A549 (cell line): ENCODE measurements around the gene LYPLAL1. TPM values are rescaled to one million over a fixed set of nuclear protein-coding genes. Genes with fewer than 3 reads are reported as not detected.

Source experiments
- ATAC-seq, 2 experiments: fragments of 200-7000 bp in 1 of 2; fragments of >200 bp in 1 of 2; cut with Nextera tagmentation in 1 of 2; cut with Tn5 transposase in 1 of 2; 3 replicates each; pipeline versions ENCODE4 v1.8.0 to v1.9.1; 2018 to 2020; ENCODE audit warnings: mild to moderate bottlenecking in 1 of 2, moderate library complexity in 1 of 2
- CTCF ChIA-PET: fragments of 300-600 bp; sonication (Branson Sonifier 250); formaldehyde crosslinking; extraction: SDS; loops from one replicate; lab custom pipeline; 2021; ENCODE audit warnings: antibody characterized with exemption, inconsistent platforms; lab: Yijun Ruan, JAX
- POLR2A ChIA-PET: fragments of 350-600 bp; formaldehyde crosslinking; extraction: SDS; loops from one replicate; lab custom pipeline; 2021; ENCODE audit warnings: antibody characterized with exemption, inconsistent platforms; lab: Yijun Ruan, JAX
- DNase-seq, 2 experiments: peaks; one replicate each; pipeline versions ENCODE4 v3.0.0 to v3.0.0-alpha.2; 2011 to 2016; ENCODE audit warnings: low read depth in 1 of 2, low spot score in 1 of 2
- FAIRE-seq: peaks from 2 replicates; lab custom pipeline; 2011; peaks lifted over from hg19 to GRCh38; lab: Jason Lieb, UNC
- H3K27ac ChIP-seq, 2 experiments: fragments of >200 bp; sonication (Bioruptor Twin); formaldehyde crosslinking; 3 replicates each; pipeline ENCODE4 v1.5.1; 2016 to 2017
- H3K4me1 ChIP-seq: fragments of >200 bp; sonication (Bioruptor Twin); formaldehyde crosslinking; 3 replicates; pipeline ENCODE4 v1.6.1; 2016
- H3K4me2 ChIP-seq: fragments of >200 bp; sonication (Bioruptor Twin); formaldehyde crosslinking; 3 replicates; pipeline ENCODE4 v1.6.1; 2016
- H3K4me3 ChIP-seq: fragments of >200 bp; sonication (Bioruptor Twin); formaldehyde crosslinking; 3 replicates; pipeline ENCODE4 v1.5.1; 2016
- H3K9me3 ChIP-seq: fragments of >200 bp; sonication (Bioruptor Twin); formaldehyde crosslinking; 3 replicates; pipeline ENCODE4 v1.6.1; 2016
- BHLHE40 ChIP-seq: IDR thresholded peaks from 2 replicates; pipeline ENCODE4 v1.6.1; 2012; ENCODE audit warnings: low read depth, low read length, inconsistent platforms
- CBX2 ChIP-seq: fragments of 200-600 bp; sonication (generic); IDR thresholded peaks from 2 replicates; pipeline ENCODE4 v1.6.1; 2016; ENCODE audit warnings: low read depth, mild to moderate bottlenecking, borderline replicate concordance
- CHD4 ChIP-seq: fragments of 200-600 bp; sonication (generic); IDR thresholded peaks from 2 replicates; pipeline ENCODE4 v1.6.1; 2016; ENCODE audit warnings: antibody characterized with exemption, mild to moderate bottlenecking, borderline replicate concordance
- ELK1 ChIP-seq: fragments of 150-350 bp; IDR thresholded peaks from 2 replicates; pipeline ENCODE4 v1.6.1; 2014; ENCODE audit warnings: low read depth, mild to moderate bottlenecking, low read length
- EP300 ChIP-seq, 2 experiments: fragments of >200 bp; sonication (Bioruptor Twin); formaldehyde crosslinking; IDR thresholded peaks; 2 replicates in 1 of 2; 3 replicates in 1 of 2; pipeline ENCODE4 v1.6.1; 2016 to 2017
- HES2 ChIP-seq: fragments of >200 bp; sonication (Bioruptor Twin); formaldehyde crosslinking; IDR thresholded peaks from 2 replicates; pipeline ENCODE4 v1.6.1; 2016
- HOXB13 ChIP-seq: fragments of 250-450 bp; sonication (Bioruptor Pico); IDR thresholded peaks from 2 replicates; pipeline ENCODE4 v1.5.0; 2020; ENCODE audit warnings: low read depth, mild to moderate bottlenecking, moderate library complexity
- HOXB5 ChIP-seq: fragments of 250-450 bp; sonication (Bioruptor Pico); IDR thresholded peaks from 2 replicates; pipeline ENCODE4 v1.5.0; 2020; ENCODE audit warnings: mild to moderate bottlenecking, moderate library complexity
- JUN ChIP-seq, 2 experiments: fragments of >200 bp; sonication (Bioruptor Twin); formaldehyde crosslinking; IDR thresholded peaks; 2 replicates in 1 of 2; 3 replicates in 1 of 2; pipeline ENCODE4 v1.6.1; 2016 to 2017
- KDM1A ChIP-seq: fragments of 200-600 bp; sonication (generic); IDR thresholded peaks from 2 replicates; pipeline ENCODE4 v1.6.1; 2016; ENCODE audit warnings: low read depth, mild to moderate bottlenecking
- MAFK ChIP-seq: fragments of 450-650 bp; IDR thresholded peaks from 2 replicates; pipeline ENCODE4 v1.6.1; 2014; ENCODE audit not compliant: partially characterized antibody
- MYC ChIP-seq: IDR thresholded peaks from 2 replicates; pipeline ENCODE4 v1.6.1; 2012; ENCODE audit warnings: mild to moderate bottlenecking, inconsistent platforms, low read length, improper control_type of control experiment, borderline replicate concordance
- NR3C1 ChIP-seq: fragments of >200 bp; sonication (Bioruptor Twin); formaldehyde crosslinking; IDR thresholded peaks from 3 replicates; pipeline ENCODE4 v1.6.1; 2017
- PHF8 ChIP-seq: fragments of 200-600 bp; sonication (generic); IDR thresholded peaks from 2 replicates; pipeline ENCODE4 v1.6.1; 2016; ENCODE audit warnings: low read depth, mild to moderate bottlenecking, antibody characterized with exemption, moderate library complexity, borderline replicate concordance
- RARB ChIP-seq: fragments of 250-450 bp; sonication (Bioruptor Pico); IDR thresholded peaks from 2 replicates; pipeline ENCODE4 v1.8.0; 2021; ENCODE audit warnings: mild to moderate bottlenecking, moderate library complexity
- SMC3 ChIP-seq: fragments of >200 bp; sonication (Bioruptor Twin); formaldehyde crosslinking; IDR thresholded peaks from 3 replicates; pipeline ENCODE4 v1.6.1; 2018; ENCODE audit warnings: inconsistent platforms
- TP53 ChIP-seq: fragments of 250-450 bp; sonication (Bioruptor Pico); IDR thresholded peaks from 2 replicates; pipeline ENCODE4 v1.5.0; 2021; ENCODE audit warnings: mild to moderate bottlenecking, moderate library complexity
- USF2 ChIP-seq: fragments of 450-650 bp; IDR thresholded peaks from 2 replicates; pipeline ENCODE4 v1.6.1; 2014; ENCODE audit warnings: antibody characterized with exemption
- ZNF302 ChIP-seq: fragments of 250-450 bp; sonication (Bioruptor Pico); IDR thresholded peaks from 2 replicates; pipeline ENCODE4 v1.9.0; 2021; ENCODE audit warnings: inconsistent platforms, mild to moderate bottlenecking, moderate library complexity
- WGBS: methylation state at CpG from one replicate; pipeline ENCODE4 v1.1.6; 2017; ENCODE audit errors: missing lambda C conversion rate; 5-methylcytosine and 5-hydroxymethylcytosine counted together
- polyA plus RNA-seq, 4 experiments: library from polyadenylated mRNA; depleted of rRNA in 3 of 4; stranded (reverse); fragments of >200 nt; fragmentation: RNase III in 1 of 4; extraction: RNeasy Plus Mini Kit Qiagen cat#74134 plus additional on column Dnase treatment in 1 of 4; gene quantifications; 2 replicates in 3 of 4; 3 replicates in 1 of 4; pipeline ENCODE4 v1.2.3, GENCODE V29; 2011 to 2017

LYPLAL1 gene
- polyA plus RNA-seq, 2 of the 4 experiments (the other 2 are of a cell fraction), result 13.6 to 61.2 TPM

GRCh38 chr1:219226196-219226595 is 52.5 kb downstream of the LYPLAL1 start:
- 95% methylated on average over 2 of the region's 2 CpGs for WGBS
- DNase-seq, result no peak
- CTCF ChIA-PET, result no interaction called here
- H3K4me3 ChIP-seq, result no peak overlapping the region
- ATAC-seq, result no peak
- H3K27ac ChIP-seq, result no peak overlapping the region
- H3K4me1 ChIP-seq, result no peaks in the 10 kb centered on the region
- POLR2A ChIA-PET, result no interaction called here
- H3K4me2 ChIP-seq, result no peak overlapping the region
- no peak for TF ChIP-seq RARB (CRISPR knock-in tag)
- no peak for TF ChIP-seq ELK1
- TF ChIP-seq CHD4, result no peak
- TF ChIP-seq JUN (IDR thresholded peaks at IDR 0.05), result no peak
- H3K9me3 ChIP-seq, result no peaks in the 10 kb centered on the region
- FAIRE-seq, result no peak

GRCh38 chr1:219227360-219228057 is 53.8 kb downstream of the LYPLAL1 start:
- no peak for ATAC-seq
- POLR2A ChIA-PET, result no interaction called here

GRCh38 chr1:219228058-219228419 is 54.4 kb downstream of the LYPLAL1 start:
- Histone ChIP-seq H3K9me3 (no peaks in the 10 kb centered on the region), H3K4me3 (no peak overlapping the region), H3K27ac (no peak overlapping the region), H3K4me2 (no peak overlapping the region), H3K4me1 (no peaks in the 10 kb centered on the region)
- no peak for TF ChIP-seq EP300 (IDR thresholded peaks at IDR 0.05)
- peak; percentile 43; the same call in 1 of the 2 replicates for TF ChIP-seq USF2
- no peak for TF ChIP-seq SMC3
- FAIRE-seq, result no peak
- ChIA-PET CTCF (no interaction called here), POLR2A (no interaction called here)
- DNase-seq, result no peak
- no peak for ATAC-seq
- 92% methylated on average over 5 of the region's 5 CpGs for WGBS

More at GRCh38 chr1:219227360-219228057, 53.8 kb downstream of the LYPLAL1 start:
- no peak overlapping the region for H3K27ac ChIP-seq
- DNase-seq (no peak), FAIRE-seq (no peak)
- WGBS, result 72% methylated on average over 4 of the region's 4 CpGs
- TF ChIP-seq MYC (no peak), CBX2 (no peak), HOXB13 (CRISPR knock-in tag) (no peak), HES2 (no peak), KDM1A (no peak), TP53 (CRISPR knock-in tag) (no peak), HOXB5 (CRISPR knock-in tag) (no peak), MAFK (no peak)
- H3K4me2 ChIP-seq, result no peak overlapping the region
- H3K4me1 ChIP-seq, result no peaks in the 10 kb centered on the region
- H3K4me3 ChIP-seq, result no peak overlapping the region
- no peaks in the 10 kb centered on the region for H3K9me3 ChIP-seq
- CTCF ChIA-PET, result no interaction called here

- DNase-seq, result no peak
- Histone ChIP-seq H3K4me3 (no peak overlapping the region), H3K4me2 (no peak overlapping the region), H3K9me3 (no peaks in the 10 kb centered on the region), H3K27ac (no peak overlapping the region)
- 72% methylated on average over 2 of the region's 2 CpGs for WGBS
- CTCF ChIA-PET, result no interaction called here
- POLR2A ChIA-PET, result no interaction called here
- no peak for ATAC-seq
- FAIRE-seq, result no peak
- no peak for TF ChIP-seq BHLHE40
- no peak for TF ChIP-seq ZNF302 (CRISPR knock-in tag)
- no peak for TF ChIP-seq TP53 (CRISPR knock-in tag)
- no peak for TF ChIP-seq NR3C1
- no peak for TF ChIP-seq MAFK
- TF ChIP-seq PHF8, result no peak
- TF ChIP-seq, all 56 proteins: peak for 0
- H3K4me1 ChIP-seq, result peaks cover 14% of the 10 kb centered on the region
Observed at GRCh38 chr1:219232890-219233289, 59.2 kb downstream of the LYPLAL1 start.
